ENCODE results near the gene PRG2. TPM values are rescaled to one million over a fixed set of nuclear protein-coding genes. Genes with fewer than 3 reads are reported as not detected.

Gene PRG2
- total and polyA plus RNA-seq, 9 of the 15 experiments (the other 6 are each of a cell fraction or from before 2014, with no cell fraction given), result 1.8 to 78.0 (median 26.6) TPM

DNA sequence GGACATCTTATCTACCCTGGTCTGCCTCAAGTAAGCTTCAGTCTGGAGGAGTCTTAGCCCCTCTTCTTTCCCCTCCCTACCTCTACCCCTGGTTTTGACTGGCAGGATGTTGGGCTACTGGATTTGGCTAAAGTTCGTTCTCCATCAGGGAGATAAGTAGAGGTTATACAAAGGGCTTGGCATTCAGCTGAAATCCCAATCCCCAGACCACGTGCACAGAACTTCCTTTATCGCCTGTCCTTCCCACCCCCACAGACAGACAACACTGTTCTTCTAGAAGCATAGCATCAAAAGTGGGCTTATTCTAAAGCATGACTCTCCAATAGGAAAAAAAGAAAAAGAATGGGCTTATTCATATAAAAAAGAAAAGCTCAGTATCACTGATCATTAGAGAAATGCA is 17.3 kb downstream of the PRG2 start (continued):
- TF ChIP-seq, protein P1, sequence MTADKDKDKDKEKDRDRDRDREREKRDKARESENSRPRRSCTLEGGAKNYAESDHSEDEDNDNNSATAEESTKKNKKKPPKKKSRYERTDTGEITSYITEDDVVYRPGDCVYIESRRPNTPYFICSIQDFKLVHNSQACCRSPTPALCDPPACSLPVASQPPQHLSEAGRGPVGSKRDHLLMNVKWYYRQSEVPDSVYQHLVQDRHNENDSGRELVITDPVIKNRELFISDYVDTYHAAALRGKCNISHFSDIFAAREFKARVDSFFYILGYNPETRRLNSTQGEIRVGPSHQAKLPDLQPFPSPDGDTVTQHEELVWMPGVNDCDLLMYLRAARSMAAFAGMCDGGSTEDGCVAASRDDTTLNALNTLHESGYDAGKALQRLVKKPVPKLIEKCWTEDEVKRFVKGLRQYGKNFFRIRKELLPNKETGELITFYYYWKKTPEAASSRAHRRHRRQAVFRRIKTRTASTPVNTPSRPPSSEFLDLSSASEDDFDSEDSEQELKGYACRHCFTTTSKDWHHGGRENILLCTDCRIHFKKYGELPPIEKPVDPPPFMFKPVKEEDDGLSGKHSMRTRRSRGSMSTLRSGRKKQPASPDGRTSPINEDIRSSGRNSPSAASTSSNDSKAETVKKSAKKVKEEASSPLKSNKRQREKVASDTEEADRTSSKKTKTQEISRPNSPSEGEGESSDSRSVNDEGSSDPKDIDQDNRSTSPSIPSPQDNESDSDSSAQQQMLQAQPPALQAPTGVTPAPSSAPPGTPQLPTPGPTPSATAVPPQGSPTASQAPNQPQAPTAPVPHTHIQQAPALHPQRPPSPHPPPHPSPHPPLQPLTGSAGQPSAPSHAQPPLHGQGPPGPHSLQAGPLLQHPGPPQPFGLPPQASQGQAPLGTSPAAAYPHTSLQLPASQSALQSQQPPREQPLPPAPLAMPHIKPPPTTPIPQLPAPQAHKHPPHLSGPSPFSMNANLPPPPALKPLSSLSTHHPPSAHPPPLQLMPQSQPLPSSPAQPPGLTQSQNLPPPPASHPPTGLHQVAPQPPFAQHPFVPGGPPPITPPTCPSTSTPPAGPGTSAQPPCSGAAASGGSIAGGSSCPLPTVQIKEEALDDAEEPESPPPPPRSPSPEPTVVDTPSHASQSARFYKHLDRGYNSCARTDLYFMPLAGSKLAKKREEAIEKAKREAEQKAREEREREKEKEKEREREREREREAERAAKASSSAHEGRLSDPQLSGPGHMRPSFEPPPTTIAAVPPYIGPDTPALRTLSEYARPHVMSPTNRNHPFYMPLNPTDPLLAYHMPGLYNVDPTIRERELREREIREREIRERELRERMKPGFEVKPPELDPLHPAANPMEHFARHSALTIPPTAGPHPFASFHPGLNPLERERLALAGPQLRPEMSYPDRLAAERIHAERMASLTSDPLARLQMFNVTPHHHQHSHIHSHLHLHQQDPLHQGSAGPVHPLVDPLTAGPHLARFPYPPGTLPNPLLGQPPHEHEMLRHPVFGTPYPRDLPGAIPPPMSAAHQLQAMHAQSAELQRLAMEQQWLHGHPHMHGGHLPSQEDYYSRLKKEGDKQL (CRISPR knock-in tag; IDR thresholded peaks at IDR 0.05; ENCODE audit: borderline replicate concordance), result no peak
- TF ChIP-seq ZBTB17 (CRISPR knock-in tag; IDR thresholded peaks at IDR 0.05), result no peak
- no peak for TF ChIP-seq HMGN3 (IDR thresholded peaks at IDR 0.05; ENCODE audit: borderline replicate concordance, extremely low read depth, insufficient read length, low read depth, low read length)
- no peak for TF ChIP-seq HEY1 (CRISPR knock-in tag; IDR thresholded peaks at IDR 0.05; ENCODE audit: borderline replicate concordance)
- TF ChIP-seq SRSF9 (IDR thresholded peaks at IDR 0.05; ENCODE audit: borderline replicate concordance, low read depth, low read length), result no peak
- no peak for TF ChIP-seq ZNF583 (CRISPR knock-in tag; IDR thresholded peaks at IDR 0.05)
- no peak for TF ChIP-seq SRSF7 (optimal IDR thresholded peaks at IDR 0.05; ENCODE audit: low read depth, low read length)

Data from K562 (cell line).